GM18951 (cell line): ENCODE data around the gene CCDC83.
"Not testable (repeated sequence)": the region's sequence is repeated elsewhere in the genome, so short reads cannot be mapped to it uniquely, and the experiment has no call there.

Experiments
- POLR2A ChIP-seq: IDR thresholded peaks from 4 replicates; pipeline ENCODE4 v1.6.1; 2011; ENCODE audit warnings: mild to moderate bottlenecking; ENCODE audit not compliant: insufficient read length, insufficient read depth; ENCODE audit errors: extremely low read depth
- in situ Hi-C: fragments of 300-500 bp; cut with MboI; formaldehyde crosslinking; loops from one replicate; pipeline ENCODE4 v1.12.0; 2022; ENCODE audit warnings: low sequenced_read_pairs, mixed read lengths, inconsistent platforms; ENCODE audit not compliant: unreplicated experiment

Gene CCDC83

DNA sequence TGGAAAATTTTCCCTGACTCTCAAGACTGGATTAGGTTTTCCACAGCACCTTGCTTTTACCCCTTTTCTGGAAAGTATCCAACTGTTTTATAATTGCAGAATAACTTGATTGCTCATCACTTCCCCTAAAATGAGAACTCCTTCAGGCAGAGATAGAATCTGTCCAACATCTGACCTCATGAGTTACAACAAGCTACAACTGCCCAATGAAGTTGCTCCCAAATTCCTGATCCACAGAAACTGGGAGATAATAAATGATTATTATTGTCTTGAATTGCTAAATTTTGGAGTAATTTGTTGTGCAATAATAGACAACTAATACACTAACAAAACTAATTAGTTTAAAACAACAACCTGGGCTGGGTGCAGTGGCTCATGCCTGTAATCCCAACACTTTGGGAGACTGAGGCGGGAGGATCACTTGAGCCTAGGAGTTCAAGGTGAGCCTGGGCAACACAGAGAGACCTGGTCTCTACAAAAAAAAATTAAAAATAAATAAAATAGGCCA lies 10.0 kb upstream of the CCDC83 start:
- no peak for TF ChIP-seq POLR2A
- in situ Hi-C loops: loop anchor here (25.0 kb wide), 1 partner anchor 258 kb away; no protein-coding TSS in a partner anchor

DNA sequence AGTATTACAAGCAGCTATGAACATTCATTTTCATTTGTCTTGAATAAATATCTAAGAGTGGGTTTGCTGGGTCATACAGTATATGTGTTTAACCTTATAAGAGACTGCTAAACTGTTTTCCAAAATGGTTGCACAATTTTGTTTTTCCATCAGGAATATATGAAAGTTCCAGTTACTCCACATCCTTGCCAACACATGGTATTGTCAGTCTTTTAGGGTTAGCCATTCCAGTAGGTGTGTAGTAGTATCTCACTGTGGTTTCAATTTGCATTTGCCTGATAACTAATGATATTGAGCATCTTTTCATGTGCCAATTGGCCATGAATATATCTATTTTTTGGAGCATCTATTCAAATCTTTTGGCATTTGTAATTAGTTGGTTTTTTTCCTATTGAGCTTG lies 7.7 kb upstream of the CCDC83 start:
- in situ Hi-C loops: loop anchor here (25.0 kb wide), 1 partner anchor 260 kb away; no protein-coding TSS in a partner anchor
- no peak for TF ChIP-seq POLR2A

- in situ Hi-C loops: loop anchor here (25.0 kb wide), 1 partner anchor 261 kb away; no protein-coding TSS in a partner anchor
- TF ChIP-seq POLR2A: no peak
Observed at GRCh38 chr11:85848006-85848405, 7.2 kb upstream of the CCDC83 start.

GRCh38 chr11:85848556-85848955 lies 6.6 kb upstream of the CCDC83 start:
- no peak for TF ChIP-seq POLR2A
- in situ Hi-C loops: loop anchor here (25.0 kb wide), 1 partner anchor 261 kb away; no protein-coding TSS in a partner anchor

DNA sequence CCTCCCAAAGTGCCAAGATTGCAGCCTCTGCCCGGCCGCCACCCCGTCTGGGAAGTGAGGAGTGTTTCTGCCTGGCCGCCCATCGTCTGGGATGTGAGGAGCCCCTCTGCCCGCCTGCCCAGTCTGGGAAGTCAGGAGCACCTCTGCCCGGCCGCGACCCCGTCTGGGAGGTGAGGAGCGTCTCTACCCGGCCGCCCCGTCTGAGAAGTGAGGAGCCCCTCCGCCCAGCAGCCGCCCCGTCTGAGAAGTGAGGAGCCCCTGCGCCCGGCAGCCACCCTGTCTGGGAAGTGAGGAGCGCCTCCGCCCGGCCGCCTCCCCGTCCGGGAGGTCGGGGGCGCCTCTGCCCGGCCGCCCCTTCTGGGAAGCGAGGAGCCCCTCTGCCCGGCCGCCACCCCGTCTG lies 2.4 kb upstream of the CCDC83 start:
- in situ Hi-C loops: not testable (repeated sequence)

GRCh38 chr11:85853541-85853940 lies 1.6 kb upstream of the CCDC83 start:
- in situ Hi-C loops: not testable (repeated sequence)

GRCh38 chr11:85854212-85854556 lies 999 bp upstream of the CCDC83 start:
- no peak for TF ChIP-seq POLR2A
- in situ Hi-C loops: no loop called here

- peak; percentile 68 for TF ChIP-seq POLR2A
- in situ Hi-C loops: no loop called here
Observed at GRCh38 chr11:85854557-85855340, 434 bp upstream of the CCDC83 start.

- in situ Hi-C loops: no loop called here
- no peak for TF ChIP-seq POLR2A
Observed at GRCh38 chr11:85857098-85857497, 1.9 kb downstream of the CCDC83 start.

DNA sequence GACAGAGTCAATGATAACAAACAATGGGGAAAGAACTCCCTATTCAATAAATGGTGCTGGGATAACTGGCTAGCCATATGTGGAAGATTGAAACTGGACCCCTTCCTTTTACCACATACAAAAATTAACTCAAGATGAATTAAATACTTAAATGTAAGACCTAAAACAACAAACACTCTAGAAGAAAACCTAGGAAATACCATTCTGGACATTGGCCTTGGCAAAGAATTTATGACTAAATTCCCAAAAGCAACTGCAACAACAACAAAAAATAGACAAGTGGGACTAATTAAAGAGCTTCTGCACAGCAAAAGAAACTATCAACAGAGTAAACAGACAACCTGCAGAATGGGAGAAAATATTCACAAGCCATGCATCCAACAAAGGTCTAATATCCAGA lies 4.4 kb downstream of the CCDC83 start:
- in situ Hi-C loops: not testable (repeated sequence)

GRCh38 chr11:85863855-85864254 lies 8.7 kb downstream of the CCDC83 start:
- no peak for TF ChIP-seq POLR2A
- in situ Hi-C loops: no loop called here

DNA sequence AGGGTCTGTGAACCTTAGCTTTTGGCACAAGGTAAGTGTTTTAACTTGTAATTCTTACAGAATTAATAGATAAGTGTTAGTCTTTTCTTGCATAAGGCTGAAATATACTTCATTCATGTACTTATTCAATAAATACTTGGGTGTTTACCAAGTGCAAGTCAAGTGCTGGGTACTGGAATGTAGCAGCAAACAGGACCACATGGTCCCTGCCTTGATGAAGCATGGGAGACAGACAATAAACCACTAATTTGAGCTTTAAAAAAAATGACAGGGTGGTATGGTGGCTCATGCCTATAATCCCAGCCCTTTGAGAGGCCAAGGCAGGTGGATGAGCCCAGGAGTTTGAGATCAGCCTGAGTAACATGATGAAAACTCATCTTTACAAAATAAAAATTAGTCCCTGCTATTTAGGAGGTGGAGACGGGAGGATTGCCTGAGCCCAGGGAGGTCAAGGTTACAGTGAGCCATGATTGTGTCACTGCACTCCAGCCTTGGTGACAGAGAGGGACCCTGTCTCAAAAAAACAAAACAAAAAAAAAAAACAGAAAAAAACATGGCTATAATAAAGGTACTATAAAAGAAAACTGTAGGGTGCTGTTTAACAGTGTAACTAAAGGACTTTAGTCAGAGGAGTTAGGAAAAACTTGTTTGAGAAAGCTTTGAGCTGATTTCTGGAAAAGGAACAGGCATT lies 11.1 kb downstream of the CCDC83 start:
- TF ChIP-seq POLR2A: no peak
- in situ Hi-C loops: no loop called here

DNA sequence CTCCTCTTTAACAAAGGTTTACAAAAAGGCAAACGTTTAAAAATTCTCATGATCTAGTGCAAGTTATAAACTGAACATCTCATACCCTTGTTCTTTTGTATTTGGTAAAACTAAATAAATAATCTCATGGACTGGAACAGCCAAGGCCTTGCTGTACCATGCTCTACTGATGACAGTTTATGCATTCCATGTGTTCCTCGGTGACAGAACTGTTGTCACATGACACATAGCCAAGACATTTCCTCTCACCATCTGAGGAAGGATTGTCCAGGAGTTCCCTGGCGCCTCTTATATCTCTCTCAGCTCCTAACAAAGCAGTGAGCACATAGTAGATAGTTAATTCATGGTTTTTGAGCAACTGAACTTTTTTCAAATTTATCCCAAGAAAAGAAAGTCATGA lies 12.6 kb downstream of the CCDC83 start:
- in situ Hi-C loops: no loop called here
- no peak for TF ChIP-seq POLR2A

- no peak for TF ChIP-seq POLR2A
- in situ Hi-C loops: no loop called here
Observed at GRCh38 chr11:85869781-85870180, 14.6 kb downstream of the CCDC83 start.
